LNCAP (cell line): ENCODE results near the gene FLT3LG.

Experiments used
- CTCF ChIP-seq: fragments of 450-650 bp; IDR thresholded peaks from 2 replicates; pipeline ENCODE4 v1.5.1; 2017; ENCODE audit warnings: mild to moderate bottlenecking

FLT3LG gene

GRCh38 chr19:49473868-49474541 lies at the start of gene FLT3LG:
Gene FLT3LG (plus strand): TSS chr19:49474215. CDS start chr19:49474640, 425 bp downstream.
- TF ChIP-seq CTCF: peak; percentile 100

GRCh38 chr19:49425178-49425577 lies 48.8 kb upstream of the FLT3LG start, which contains the start of gene GFY:
Gene GFY (plus strand): TSS chr19:49425388. CDS start chr19:49426431, 1,043 bp downstream.
- no peak for TF ChIP-seq CTCF

GRCh38 chr19:49425922-49426592 lies 48.0 kb upstream of the FLT3LG start:
- TF ChIP-seq CTCF: no peak

GRCh38 chr19:49427339-49427738 lies 46.7 kb upstream of the FLT3LG start:
- no peak for TF ChIP-seq CTCF

- TF ChIP-seq CTCF: no peak
Observed at GRCh38 chr19:49427855-49428546, 46.0 kb upstream of the FLT3LG start.

GRCh38 chr19:49428547-49429451 lies 45.2 kb upstream of the FLT3LG start:
- no peak for TF ChIP-seq CTCF

- no peak for TF ChIP-seq CTCF
Observed at GRCh38 chr19:49430172-49430677, 43.8 kb upstream of the FLT3LG start.
